HuH-7 (cell line): ENCODE measurements around the gene ALDH3A1.

Source experiments
- DNase-seq: peaks from one replicate; pipeline ENCODE4 v3.0.0; 2011; ENCODE audit warnings: low spot score

The ALDH3A1 gene

GRCh38 chr17:19741832-19742457, 6.2 kb downstream of the ALDH3A1 start:
- DNase-seq: no peak

- no peak for DNase-seq
Measured at GRCh38 chr17:19740933-19741332, 7.2 kb downstream of the ALDH3A1 start.

- no peak for DNase-seq
Measured at GRCh38 chr17:19739241-19740201, 8.6 kb downstream of the ALDH3A1 start.

- no peak for DNase-seq
Measured at GRCh38 chr17:19738757-19739156, 9.3 kb downstream of the ALDH3A1 start.

GRCh38 chr17:19738073-19738449, 10.0 kb downstream of the ALDH3A1 start:
- no peak for DNase-seq

- DNase-seq: no peak
Measured at GRCh38 chr17:19737305-19738072, 10.6 kb downstream of the ALDH3A1 start.

- DNase-seq: no peak
Measured at GRCh38 chr17:19736071-19736470, 12.0 kb downstream of the ALDH3A1 start.

- peak; percentile 89 for DNase-seq
Measured at GRCh38 chr17:19733953-19734526, 14.1 kb downstream of the ALDH3A1 start.

- DNase-seq: no peak
Measured at GRCh38 chr17:19731626-19732025, 16.5 kb downstream of the ALDH3A1 start.

GRCh38 chr17:19730843-19731242, 17.3 kb downstream of the ALDH3A1 start:
- no peak for DNase-seq

- no peak for DNase-seq
Measured at GRCh38 chr17:19729900-19730299, 18.2 kb downstream of the ALDH3A1 start.

GRCh38 chr17:19728084-19728495, 20.0 kb downstream of the ALDH3A1 start:
- no peak for DNase-seq

GRCh38 chr17:19727501-19728078, 20.5 kb downstream of the ALDH3A1 start:
- no peak for DNase-seq

GRCh38 chr17:19726631-19727376, 21.3 kb downstream of the ALDH3A1 start:
- DNase-seq: no peak

GRCh38 chr17:19725486-19725885, 22.6 kb downstream of the ALDH3A1 start:
- no peak for DNase-seq

- no peak for DNase-seq
Measured at GRCh38 chr17:19724501-19725420, 23.3 kb downstream of the ALDH3A1 start.

GRCh38 chr17:19723964-19724363, 24.1 kb downstream of the ALDH3A1 start:
- no peak for DNase-seq

GRCh38 chr17:19720631-19721426, 27.3 kb downstream of the ALDH3A1 start:
- peak; percentile 71 for DNase-seq

- DNase-seq: no peak
Measured at GRCh38 chr17:19720210-19720475, 28.0 kb downstream of the ALDH3A1 start.
